PFSK-1 (cell line): ENCODE results near the gene GGCX.

Source experiments
- POLR2AphosphoS5 ChIP-seq: IDR thresholded peaks from 2 replicates; pipeline ENCODE4 v1.6.1; 2012; ENCODE audit warnings: low read depth, mild to moderate bottlenecking, control low read depth, low read length, moderate library complexity
- SIN3A ChIP-seq: IDR thresholded peaks from 2 replicates; pipeline ENCODE4 v1.6.1; 2012; ENCODE audit warnings: mild to moderate bottlenecking, low read length, moderate library complexity, borderline replicate concordance; ENCODE audit not compliant: insufficient read depth

DNA sequence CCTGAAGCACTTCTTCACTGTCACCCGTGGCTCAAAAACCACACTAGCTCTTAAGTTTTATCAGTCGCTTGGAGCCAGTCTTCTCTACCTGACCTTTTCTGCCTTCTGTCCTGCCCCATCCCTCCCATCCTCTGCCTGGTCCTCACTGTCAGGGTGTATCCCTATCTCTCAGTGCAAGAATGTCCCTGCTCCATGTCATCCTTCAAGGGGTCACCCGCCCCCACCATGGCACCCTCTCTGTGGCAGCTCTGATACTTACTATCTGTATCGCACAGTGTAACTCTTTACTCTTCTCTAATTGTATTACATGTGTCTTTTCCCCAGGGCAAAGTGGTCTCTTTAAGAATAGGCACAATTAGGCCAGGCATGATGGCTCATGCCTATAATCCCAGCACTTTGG, 27.4 kb upstream of the GGCX start:
- TF ChIP-seq POLR2AphosphoS5 (no peak), SIN3A (no peak)
